ENCODE results near the gene CFAP299.

Gene CFAP299

DNA sequence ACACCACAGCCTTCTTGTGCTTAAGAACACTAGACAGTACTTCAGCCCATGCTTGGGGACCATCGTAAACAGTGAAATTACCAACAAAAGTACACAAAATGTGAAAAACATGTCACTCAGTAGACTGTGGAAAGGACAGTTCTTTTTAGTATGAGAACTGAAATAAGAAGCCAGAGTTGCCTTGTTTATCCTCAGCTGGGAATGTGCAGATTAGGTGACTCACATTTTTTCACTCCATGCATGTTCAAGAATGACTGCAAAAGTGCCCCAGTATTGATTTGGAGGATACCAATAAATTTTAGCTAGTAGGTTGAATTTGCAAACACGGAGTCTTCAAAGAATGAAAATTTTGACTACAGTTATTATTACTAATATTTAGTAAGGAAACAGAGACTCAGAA, 671.9 kb downstream of the CFAP299 start:
- TF ChIP-seq, protein P1, sequence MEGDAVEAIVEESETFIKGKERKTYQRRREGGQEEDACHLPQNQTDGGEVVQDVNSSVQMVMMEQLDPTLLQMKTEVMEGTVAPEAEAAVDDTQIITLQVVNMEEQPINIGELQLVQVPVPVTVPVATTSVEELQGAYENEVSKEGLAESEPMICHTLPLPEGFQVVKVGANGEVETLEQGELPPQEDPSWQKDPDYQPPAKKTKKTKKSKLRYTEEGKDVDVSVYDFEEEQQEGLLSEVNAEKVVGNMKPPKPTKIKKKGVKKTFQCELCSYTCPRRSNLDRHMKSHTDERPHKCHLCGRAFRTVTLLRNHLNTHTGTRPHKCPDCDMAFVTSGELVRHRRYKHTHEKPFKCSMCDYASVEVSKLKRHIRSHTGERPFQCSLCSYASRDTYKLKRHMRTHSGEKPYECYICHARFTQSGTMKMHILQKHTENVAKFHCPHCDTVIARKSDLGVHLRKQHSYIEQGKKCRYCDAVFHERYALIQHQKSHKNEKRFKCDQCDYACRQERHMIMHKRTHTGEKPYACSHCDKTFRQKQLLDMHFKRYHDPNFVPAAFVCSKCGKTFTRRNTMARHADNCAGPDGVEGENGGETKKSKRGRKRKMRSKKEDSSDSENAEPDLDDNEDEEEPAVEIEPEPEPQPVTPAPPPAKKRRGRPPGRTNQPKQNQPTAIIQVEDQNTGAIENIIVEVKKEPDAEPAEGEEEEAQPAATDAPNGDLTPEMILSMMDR (IDR thresholded peaks at IDR 0.05; ENCODE audit: borderline replicate concordance, insufficient read depth, low read depth, low read length) = no peak
- H3K4me3 ChIP-seq (ENCODE audit: low read depth, low read length) = no peak overlapping the region
